HepG2 (cell line): ENCODE results near the gene OR2F1. TPM values are rescaled to one million over a fixed set of nuclear protein-coding genes. Genes with fewer than 3 reads are reported as not detected.

ENCODE experiments used
- ATAC-seq: fragments of 200-7000 bp; cut with Tn5 transposase; 3 replicates; pipeline ENCODE4 v1.9.1; 2020; ENCODE audit warnings: mild to moderate bottlenecking, moderate library complexity
- BruUV-seq: library from RNA; stranded (reverse); fragments of 400-500 nt; replicated peaks from 2 replicates; lab custom pipeline; 2021; lab: Mats Ljungman, UMichigan
- CTCF ChIA-PET: fragments of 300-600 bp; formaldehyde crosslinking; extraction: SDS; loops from one replicate; lab custom pipeline; 2021; ENCODE audit warnings: low total read pairs, inconsistent platforms, low intra/inter-chr PET ratio; lab: Yijun Ruan, JAX
- POLR2A ChIA-PET: fragments of 350-600 bp; sonication (Branson Sonifier 250); formaldehyde crosslinking; loops from one replicate; lab custom pipeline; 2020; ENCODE audit warnings: antibody characterized with exemption, inconsistent platforms; lab: Yijun Ruan, JAX
- DNase-seq: peaks from one replicate; pipeline ENCODE4 v3.0.0-alpha.2; 2015; ENCODE audit warnings: low spot score
- FAIRE-seq: peaks from 3 replicates; lab custom pipeline; 2011; peaks lifted over from hg19 to GRCh38; lab: Jason Lieb, UNC
- H2AFZ ChIP-seq: one replicate; pipeline ENCODE4 v1.6.1; 2011; ENCODE audit warnings: low read length, inconsistent platforms
- H3K27ac ChIP-seq: fragments of 300-600 bp; 3 replicates; pipeline ENCODE4 v1.8.0; 2011; ENCODE audit warnings: mixed run types, mild to moderate bottlenecking, mixed read lengths, low read length, inconsistent platforms; ENCODE audit not compliant: insufficient read depth; ENCODE audit errors: extremely low read length
- H3K27me3 ChIP-seq, 2 experiments: fragments of 200-600 bp in 1 of 2; 2 replicates in 1 of 2; 3 replicates in 1 of 2; pipeline versions ENCODE4 v1.6.0 to v1.8.0; 2011; ENCODE audit warnings: low read length in 2 of 2, mild to moderate bottlenecking in 2 of 2, moderate library complexity in 2 of 2, inconsistent platforms in 1 of 2; ENCODE audit not compliant: insufficient read depth in 2 of 2, control insufficient read depth in 1 of 2
- H3K36me3 ChIP-seq, 2 experiments: fragments of 200-600 bp in 1 of 2; replicated peaks in 1 of 2; 2 replicates in 1 of 2; 3 replicates in 1 of 2; pipeline versions ENCODE4 v1.5.1 to v1.8.0; 2011; ENCODE audit warnings: low read length in 2 of 2, inconsistent platforms in 1 of 2; ENCODE audit not compliant: insufficient read depth in 2 of 2, control insufficient read depth in 1 of 2
- H3K4me1 ChIP-seq: 2 replicates; pipeline ENCODE4 v1.5.1; 2012; ENCODE audit warnings: low read length, inconsistent platforms; ENCODE audit not compliant: insufficient read depth
- H3K4me2 ChIP-seq: 2 replicates; pipeline ENCODE4 v1.6.0; 2011; ENCODE audit warnings: low read depth, low read length, inconsistent platforms
- H3K4me3 ChIP-seq, 3 experiments: fragments of 200-600 bp in 1 of 3; sonication (generic), shearing (Covaris generic) in 1 of 3; replicated peaks in 1 of 3; 2 replicates each; pipeline ENCODE4 v1.5.1; 2011 to 2016; ENCODE audit warnings: low read length in 3 of 3, inconsistent platforms in 2 of 3, low read depth in 2 of 3, mild to moderate bottlenecking in 2 of 3, control low read depth in 1 of 3, mixed read lengths in 1 of 3; ENCODE audit not compliant: insufficient read depth in 1 of 3
- H3K79me2 ChIP-seq: one replicate; pipeline ENCODE4 v1.6.1; 2011; ENCODE audit warnings: low read length, inconsistent platforms; ENCODE audit not compliant: insufficient read depth
- H3K9ac ChIP-seq: 2 replicates; pipeline ENCODE4 v1.6.0; 2011; ENCODE audit warnings: mild to moderate bottlenecking, low read depth, low read length, inconsistent platforms; ENCODE audit not compliant: insufficient read depth
- H3K9me3 ChIP-seq: 2 replicates; pipeline ENCODE4 v1.5.1; 2012; ENCODE audit warnings: mild to moderate bottlenecking, low read length
- H4K20me1 ChIP-seq: 2 replicates; pipeline ENCODE4 v1.6.0; 2011; ENCODE audit warnings: inconsistent platforms, mild to moderate bottlenecking, low read length, moderate library complexity; ENCODE audit not compliant: insufficient read depth
- AKNA ChIP-seq: sonication (generic); formaldehyde crosslinking; IDR thresholded peaks from 2 replicates; pipeline ENCODE4 v1.4.0; 2020; ENCODE audit warnings: missing genetic modification reagents, borderline replicate concordance
- KDM2A ChIP-seq: sonication (generic); formaldehyde crosslinking; IDR thresholded peaks from 2 replicates; pipeline ENCODE4 v1.4.0; 2020; ENCODE audit warnings: low read depth, missing genetic modification reagents, borderline replicate concordance
- SNAPC5 ChIP-seq: sonication (generic); formaldehyde crosslinking; IDR thresholded peaks from 2 replicates; pipeline ENCODE4 v1.8.1; 2023; ENCODE audit warnings: mild to moderate bottlenecking, missing genetic modification reagents, borderline replicate concordance
- ZNF136 ChIP-seq: sonication (generic); formaldehyde crosslinking; IDR thresholded peaks from 2 replicates; pipeline ENCODE4 v1.8.1; 2022; ENCODE audit warnings: low read depth, mild to moderate bottlenecking, moderate library complexity, missing genetic modification reagents
- ZNF280B ChIP-seq: sonication (generic); formaldehyde crosslinking; IDR thresholded peaks from 2 replicates; pipeline ENCODE4 v1.5.0; 2020; ENCODE audit warnings: missing genetic modification reagents, mild to moderate bottlenecking, borderline replicate concordance
- ZNF773 ChIP-seq: sonication (generic); formaldehyde crosslinking; IDR thresholded peaks from 2 replicates; pipeline ENCODE4 v1.4.0; 2020; ENCODE audit warnings: missing genetic modification reagents, borderline replicate concordance
- ZNF83 ChIP-seq: sonication (generic); formaldehyde crosslinking; IDR thresholded peaks from 2 replicates; pipeline ENCODE4 v1.4.0; 2020; ENCODE audit warnings: missing genetic modification reagents, mild to moderate bottlenecking, borderline replicate concordance
- WGBS: methylation state at CpG from one replicate; pipeline ENCODE4 v1.1.6; 2017; ENCODE audit warnings: low lambda C conversion rate; 5-methylcytosine and 5-hydroxymethylcytosine counted together
- in situ Hi-C: cut with HindIII; loops from 2 replicates; pipeline ENCODE4 v1.10.0; 2017; ENCODE audit warnings: low pct_unique_long_range_greater_than_20kb; ENCODE audit not compliant: extremely low pct_ligation_motif_present
- intact Hi-C: fragments of 100-400 bp; cut with micrococcal nuclease; formaldehyde crosslinking; loops from one replicate; pipeline ENCODE4 v1.10.0; 2022; ENCODE audit not compliant: unreplicated experiment
- polyA plus RNA-seq, 8 experiments: library from polyadenylated mRNA; depleted of rRNA in 3 of 8; stranded (reverse) in 7 of 8; unstranded in 1 of 8; fragments of >200 nt; fragmentation: Illumina TruSeq in 4 of 8; extraction: Trizol in 4 of 8; gene quantifications; 2 replicates each; pipeline versions ENCODE4 v1.2.1 to v1.2.3, GENCODE V29; 2011 to 2016; ENCODE audit warnings: low read depth in 4 of 8, missing spikeins in 1 of 8, mixed read lengths in 1 of 8; ENCODE audit not compliant: insufficient read depth in 1 of 8
- total RNA-seq, 5 experiments: library from RNA; depleted of rRNA; stranded (reverse); fragments of >200 nt; fragmentation: Illumina TruSeq; extraction: Trizol; gene quantifications; 2 replicates each; pipeline ENCODE4 v1.2.3, GENCODE V29; 2016; ENCODE audit warnings: low read depth in 1 of 5

The OR2F1 gene
- total and polyA plus RNA-seq, 2 of the 13 experiments (the other 11 are each of a cell fraction or from before 2014, with no cell fraction given), result 0.36 to 1.5 TPM

- no peak for TF ChIP-seq AKNA (CRISPR knock-in tag)
- no peak for TF ChIP-seq ZNF83
- no peak for TF ChIP-seq SNAPC5 (CRISPR knock-in tag)
- TF ChIP-seq, all 625 proteins: peak for 0
Measured at GRCh38 chr7:143924851-143925250, 29.8 kb upstream of the OR2F1 start (continued).

GRCh38 chr7:143929224-143929920, 25.3 kb upstream of the OR2F1 start:
- ATAC-seq (no peak; the same call in 2 of the 3 replicates), DNase-seq (no peak), FAIRE-seq (no peak)
- Histone ChIP-seq H3K36me3 (no peaks in the 10 kb centered on the region), H3K4me2 (no peak overlapping the region), H3K27me3 (no peaks in the 10 kb centered on the region), H4K20me1 (no peaks in the 10 kb centered on the region), H2AFZ (no peak overlapping the region), H3K9me3 (no peaks in the 10 kb centered on the region), H3K4me1 (peaks cover 6% of the 10 kb centered on the region), H3K27ac (no peak overlapping the region), H3K9ac (no peak overlapping the region), H3K79me2 (no peaks in the 10 kb centered on the region), H3K4me3 (no peak overlapping the region)
- no TSS peak for BruUV-seq
- intact Hi-C loops, result no loop called here
- TF ChIP-seq ZNF773 (CRISPR knock-in tag), result no peak
- no peak for TF ChIP-seq ZNF136 (CRISPR knock-in tag)
- no peak for TF ChIP-seq ZNF280B (CRISPR knock-in tag)
- no peak for TF ChIP-seq KDM2A (CRISPR knock-in tag)
- in situ Hi-C loops, result no loop called here
- 100% methylated on average over 1 of the region's 1 CpG for WGBS
- ChIA-PET CTCF (no interaction called here), POLR2A (no interaction called here)
